Neuron (in vitro differentiated cells): Measurements from ENCODE around the gene ZNF629.

ENCODE experiments used
- H2AFZ ChIP-seq: one replicate; pipeline ENCODE4 v1.6.1; 2013; ENCODE audit warnings: low read depth, mild to moderate bottlenecking, inconsistent platforms, low read length, moderate library complexity
- H3K27me3 ChIP-seq: one replicate; pipeline ENCODE4 v1.6.1; 2013; ENCODE audit warnings: low read length; ENCODE audit not compliant: insufficient read depth
- H3K36me3 ChIP-seq: one replicate; pipeline ENCODE4 v1.6.1; 2013; ENCODE audit warnings: low read length; ENCODE audit not compliant: insufficient read depth
- H3K4me1 ChIP-seq: one replicate; pipeline ENCODE4 v1.6.1; 2013; ENCODE audit warnings: low read length; ENCODE audit not compliant: insufficient read depth
- H3K4me3 ChIP-seq: 2 replicates; pipeline ENCODE4 v1.5.1; 2013; ENCODE audit warnings: mild to moderate bottlenecking, low read length, moderate library complexity
- H3K9me3 ChIP-seq: one replicate; pipeline ENCODE4 v1.6.1; 2013; ENCODE audit warnings: low read length

The ZNF629 gene

DNA sequence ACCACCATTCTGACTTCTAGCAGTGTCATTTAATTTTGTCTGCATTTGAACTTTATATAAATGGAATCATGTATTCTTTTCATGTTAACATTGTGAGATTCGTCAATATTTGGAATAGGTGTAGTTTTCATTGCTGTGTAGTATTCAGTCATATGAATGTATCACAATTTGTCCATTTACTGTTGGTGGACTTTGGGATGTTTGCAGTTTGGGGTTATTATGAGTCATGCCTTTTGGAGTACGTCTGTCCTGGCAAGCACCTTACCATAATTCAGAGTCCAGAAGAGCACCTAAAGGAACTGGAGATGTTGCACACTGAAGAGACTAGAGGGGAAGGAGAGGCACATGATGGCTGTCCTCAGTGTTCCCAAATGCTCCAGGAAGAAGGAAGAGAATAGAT is 41.9 kb downstream of the ZNF629 start:
- H2AFZ ChIP-seq: no peak overlapping the region
- no peaks in the 10 kb centered on the region for H3K9me3 ChIP-seq
- H3K4me3 ChIP-seq: no peak overlapping the region
- H3K36me3 ChIP-seq: peaks cover 27% of the 10 kb centered on the region
- H3K27me3 ChIP-seq: no peaks in the 10 kb centered on the region
- H3K4me1 ChIP-seq: no peaks in the 10 kb centered on the region

- H3K36me3 ChIP-seq: peaks cover 34% of the 10 kb centered on the region
- H3K4me1 ChIP-seq: no peaks in the 10 kb centered on the region
- H3K4me3 ChIP-seq: no peak overlapping the region
- H2AFZ ChIP-seq: no peak overlapping the region
- H3K9me3 ChIP-seq: no peaks in the 10 kb centered on the region
- no peaks in the 10 kb centered on the region for H3K27me3 ChIP-seq
These were observed 42.8 kb downstream of the ZNF629 start for GRCh38 chr16:30744183-30744582.

- Histone ChIP-seq H3K27me3 (no peaks in the 10 kb centered on the region), H3K4me1 (no peaks in the 10 kb centered on the region), H3K4me3 (no peak overlapping the region), H2AFZ (no peak overlapping the region), H3K9me3 (no peaks in the 10 kb centered on the region), H3K36me3 (peaks cover 39% of the 10 kb centered on the region)
These were observed 43.3 kb downstream of the ZNF629 start for GRCh38 chr16:30743716-30744115.

DNA sequence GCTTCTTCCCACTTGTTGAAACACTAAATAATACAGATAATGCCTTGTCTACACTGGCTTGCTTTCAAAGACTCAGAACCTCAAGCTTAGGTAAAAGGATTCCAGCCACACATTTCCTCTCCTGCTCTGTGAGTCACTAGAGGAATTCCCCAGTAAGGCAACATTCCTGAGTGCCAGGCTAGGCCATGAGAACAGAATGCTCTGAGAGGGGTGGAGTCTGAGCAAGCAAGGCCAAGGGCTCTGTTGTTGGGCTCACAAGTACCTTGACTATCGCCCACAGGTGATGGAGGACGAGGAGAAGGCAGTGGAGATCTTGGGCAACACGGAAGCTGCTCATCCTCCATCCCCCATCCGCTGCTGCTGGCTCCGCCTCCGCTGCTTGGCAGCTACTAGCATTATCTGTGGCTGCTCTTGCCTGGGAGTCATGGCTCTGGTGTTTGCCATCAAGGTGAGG is 45.5 kb downstream of the ZNF629 start:
- H3K4me3 ChIP-seq: no peak overlapping the region
- no peak overlapping the region for H2AFZ ChIP-seq
- peaks cover 61% of the 10 kb centered on the region for H3K36me3 ChIP-seq
- no peaks in the 10 kb centered on the region for H3K9me3 ChIP-seq
- H3K4me1 ChIP-seq: no peaks in the 10 kb centered on the region
- no peaks in the 10 kb centered on the region for H3K27me3 ChIP-seq

DNA sequence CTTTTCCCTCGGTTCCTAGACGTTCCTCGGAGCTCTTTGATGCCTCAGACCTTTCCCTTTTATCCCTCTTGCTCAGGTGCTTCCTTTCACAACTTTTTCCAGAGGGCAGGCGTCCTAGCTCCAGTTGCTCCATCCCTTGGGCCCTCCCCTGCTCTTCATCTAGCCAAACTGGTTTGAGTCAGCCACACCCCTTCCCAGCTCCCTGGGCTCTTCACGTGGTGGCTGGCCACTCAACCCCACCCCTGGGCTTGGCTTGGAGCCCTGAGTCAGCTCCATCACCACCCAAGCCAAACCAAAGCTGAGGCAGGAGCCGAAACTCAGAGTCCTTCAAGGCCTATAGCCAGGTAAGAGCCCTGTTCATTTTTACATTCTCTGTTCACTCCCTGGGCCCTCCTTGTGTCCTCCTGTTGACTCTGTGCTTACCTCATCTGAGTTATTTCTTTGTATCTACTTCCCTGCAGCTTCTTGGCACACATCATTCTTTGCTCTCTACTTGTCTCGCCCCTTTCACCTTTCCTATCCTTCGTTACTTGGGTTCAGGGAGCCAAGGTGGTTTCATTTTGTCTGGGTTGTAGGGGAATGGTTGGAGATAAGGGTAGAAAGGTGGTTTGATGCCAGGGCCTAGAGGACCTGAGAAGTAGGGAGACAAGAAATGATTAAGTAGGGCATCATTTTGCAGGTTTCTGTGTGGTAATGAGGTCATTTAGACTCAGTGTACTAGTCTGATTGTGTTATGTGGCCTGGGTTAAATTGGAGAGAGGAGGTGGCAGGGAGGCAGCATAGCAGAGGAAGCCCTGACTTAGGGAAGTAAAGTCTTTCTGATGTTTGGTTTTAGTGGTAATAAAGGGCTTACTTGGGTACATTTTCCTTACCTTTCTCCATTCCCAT is 46.4 kb downstream of the ZNF629 start:
- Histone ChIP-seq H3K4me1 (no peaks in the 10 kb centered on the region), H3K4me3 (no peak overlapping the region), H3K36me3 (peaks cover 69% of the 10 kb centered on the region), H3K27me3 (no peaks in the 10 kb centered on the region), H2AFZ (no peak overlapping the region), H3K9me3 (no peaks in the 10 kb centered on the region)

DNA sequence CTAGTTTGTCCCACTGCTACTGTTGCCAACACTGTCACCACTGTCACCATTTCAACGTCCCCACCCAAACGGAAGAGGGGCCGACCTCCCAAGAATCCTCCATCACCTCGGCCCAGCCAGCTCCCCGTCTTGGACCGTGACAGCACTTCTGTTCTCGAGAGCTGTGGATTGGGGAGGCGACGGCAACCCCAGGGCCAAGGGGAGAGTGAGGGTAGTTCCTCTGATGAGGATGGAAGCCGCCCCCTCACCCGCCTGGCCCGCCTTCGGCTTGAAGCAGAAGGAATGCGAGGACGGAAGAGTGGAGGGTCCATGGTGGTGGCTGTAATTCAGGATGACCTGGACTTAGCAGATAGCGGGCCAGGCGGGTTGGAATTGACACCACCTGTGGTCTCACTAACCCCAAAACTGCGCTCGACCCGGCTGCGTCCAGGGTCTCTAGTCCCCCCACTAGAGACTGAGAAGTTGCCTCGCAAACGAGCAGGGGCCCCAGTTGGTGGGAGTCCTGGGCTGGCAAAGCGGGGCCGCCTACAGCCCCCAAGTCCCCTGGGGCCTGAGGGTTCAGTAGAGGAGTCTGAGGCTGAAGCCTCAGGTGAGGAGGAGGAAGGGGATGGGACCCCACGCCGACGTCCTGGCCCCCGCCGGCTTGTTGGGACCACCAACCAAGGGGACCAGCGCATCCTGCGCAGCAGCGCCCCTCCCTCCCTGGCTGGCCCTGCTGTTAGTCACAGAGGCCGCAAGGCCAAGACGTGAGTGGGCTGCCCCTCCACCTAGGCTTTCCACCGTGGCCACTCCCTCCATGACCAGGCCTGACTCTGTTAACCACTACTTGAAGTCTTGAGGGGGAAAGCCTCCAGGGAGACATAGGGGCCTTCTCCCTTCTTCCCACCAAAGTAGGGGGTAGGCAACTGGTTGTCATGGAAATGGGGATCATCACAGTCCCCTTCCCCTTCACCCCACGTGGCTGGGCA is 47.7 kb downstream of the ZNF629 start:
- no peak overlapping the region for H2AFZ ChIP-seq
- peaks cover 71% of the 10 kb centered on the region for H3K36me3 ChIP-seq
- no peaks in the 10 kb centered on the region for H3K9me3 ChIP-seq
- H3K4me3 ChIP-seq: no peak overlapping the region
- H3K27me3 ChIP-seq: no peaks in the 10 kb centered on the region
- no peaks in the 10 kb centered on the region for H3K4me1 ChIP-seq

- Histone ChIP-seq H2AFZ (no peak overlapping the region), H3K36me3 (peaks cover 74% of the 10 kb centered on the region), H3K27me3 (no peaks in the 10 kb centered on the region), H3K4me1 (no peaks in the 10 kb centered on the region), H3K4me3 (no peak overlapping the region), H3K9me3 (no peaks in the 10 kb centered on the region)
These were observed 49.0 kb downstream of the ZNF629 start for GRCh38 chr16:30737794-30738648.

DNA sequence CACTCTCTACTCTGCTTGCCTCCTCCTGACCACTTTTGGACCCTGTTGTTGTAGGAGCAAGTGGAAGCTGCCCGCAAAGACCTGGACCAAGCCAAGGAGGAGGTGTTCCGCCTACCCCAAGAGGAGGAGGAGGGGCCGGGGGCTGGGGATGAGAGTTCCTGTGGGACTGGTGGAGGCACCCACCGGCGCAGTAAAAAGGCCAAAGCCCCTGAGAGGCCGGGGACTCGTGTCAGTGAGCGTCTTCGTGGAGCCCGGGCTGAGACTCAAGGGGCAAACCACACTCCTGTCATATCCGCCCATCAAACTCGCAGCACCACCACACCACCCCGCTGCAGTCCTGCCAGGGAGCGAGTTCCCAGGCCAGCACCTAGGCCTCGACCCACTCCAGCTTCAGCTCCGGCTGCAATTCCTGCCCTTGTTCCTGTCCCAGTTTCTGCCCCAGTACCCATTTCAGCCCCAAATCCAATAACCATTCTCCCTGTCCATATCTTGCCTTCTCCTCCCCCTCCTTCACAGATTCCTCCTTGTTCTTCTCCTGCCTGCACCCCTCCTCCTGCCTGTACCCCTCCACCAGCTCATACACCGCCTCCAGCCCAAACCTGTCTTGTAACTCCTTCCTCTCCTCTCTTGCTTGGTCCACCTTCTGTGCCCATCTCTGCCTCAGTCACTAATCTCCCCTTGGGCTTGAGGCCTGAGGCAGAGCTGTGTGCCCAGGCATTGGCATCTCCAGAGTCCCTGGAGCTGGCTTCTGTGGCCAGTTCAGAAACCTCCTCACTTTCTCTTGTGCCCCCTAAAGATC is 49.8 kb downstream of the ZNF629 start:
- H3K4me3 ChIP-seq: no peak overlapping the region
- H3K27me3 ChIP-seq: no peaks in the 10 kb centered on the region
- H3K36me3 ChIP-seq: peaks cover 80% of the 10 kb centered on the region
- no peaks in the 10 kb centered on the region for H3K4me1 ChIP-seq
- H3K9me3 ChIP-seq: no peaks in the 10 kb centered on the region
- H2AFZ ChIP-seq: no peak overlapping the region

DNA sequence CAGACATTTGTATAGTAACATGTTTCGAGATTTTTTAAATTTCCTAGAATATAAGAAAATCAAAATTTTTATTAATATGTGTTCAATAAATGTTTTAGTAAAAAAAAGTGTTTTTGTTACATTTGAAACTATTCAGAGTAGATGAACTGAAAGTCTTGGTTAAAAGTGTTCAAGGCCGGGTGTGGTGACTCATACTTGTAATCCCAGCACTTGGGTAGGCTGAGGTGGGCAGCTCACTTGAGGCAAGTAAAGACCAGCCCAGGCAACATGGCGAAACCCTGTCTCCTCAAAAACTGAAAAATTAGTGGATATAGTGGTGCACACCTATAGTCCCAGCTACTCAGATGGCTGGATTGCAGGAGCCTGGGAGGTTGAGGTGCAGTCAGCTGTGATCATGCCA is 55.6 kb downstream of the ZNF629 start:
- Histone ChIP-seq H2AFZ (no peak overlapping the region), H3K36me3 (peaks cover 83% of the 10 kb centered on the region), H3K4me1 (no peaks in the 10 kb centered on the region), H3K4me3 (no peak overlapping the region), H3K27me3 (no peaks in the 10 kb centered on the region), H3K9me3 (no peaks in the 10 kb centered on the region)

DNA sequence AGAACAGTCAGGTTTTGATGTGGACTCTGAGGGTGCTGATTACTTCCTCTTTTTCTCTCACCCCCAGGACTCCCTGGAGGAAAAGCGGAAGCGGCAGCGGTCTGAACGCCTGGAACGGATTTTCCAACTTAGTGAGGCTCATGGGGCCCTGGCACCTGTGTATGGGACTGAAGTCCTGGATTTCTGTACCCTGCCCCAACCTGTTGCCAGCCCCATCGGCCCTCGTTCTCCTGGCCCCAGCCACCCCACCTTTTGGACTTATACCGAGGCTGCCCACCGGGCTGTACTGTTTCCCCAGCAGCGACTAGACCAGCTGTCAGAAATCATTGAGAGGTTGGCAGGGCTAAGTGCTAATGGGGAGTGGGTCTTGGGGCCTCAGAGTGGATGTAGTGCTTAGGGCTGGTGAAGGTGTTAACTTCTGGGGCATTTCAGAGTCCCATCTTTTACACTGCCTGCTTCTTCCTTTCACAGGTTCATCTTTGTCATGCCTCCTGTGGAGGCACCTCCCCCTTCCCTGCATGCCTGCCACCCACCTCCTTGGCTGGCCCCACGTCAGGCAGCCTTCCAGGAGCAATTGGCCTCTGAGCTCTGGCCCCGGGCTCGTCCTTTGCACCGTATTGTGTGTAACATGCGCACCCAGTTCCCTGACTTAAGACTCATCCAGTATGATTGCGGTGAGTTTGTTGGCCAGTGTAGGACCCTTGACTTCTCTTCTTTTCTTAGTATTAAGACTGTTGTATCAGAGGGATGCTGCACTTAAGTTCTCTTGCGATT is 57.9 kb downstream of the ZNF629 start:
- no peaks in the 10 kb centered on the region for H3K9me3 ChIP-seq
- no peaks in the 10 kb centered on the region for H3K4me1 ChIP-seq
- peaks cover 88% of the 10 kb centered on the region for H3K36me3 ChIP-seq
- H3K27me3 ChIP-seq: no peaks in the 10 kb centered on the region
- no peak overlapping the region for H2AFZ ChIP-seq
- no peak overlapping the region for H3K4me3 ChIP-seq
